ENCODE results near the gene FAM131A. TPM values are rescaled to one million over a fixed set of nuclear protein-coding genes. Genes with fewer than 3 reads are reported as not detected.

Gene FAM131A
- total and polyA plus RNA-seq, 9 of the 15 experiments (the other 6 are each of a cell fraction or from before 2014, with no cell fraction given): 0.48 to 11.1 (median 4.3) TPM

DNA sequence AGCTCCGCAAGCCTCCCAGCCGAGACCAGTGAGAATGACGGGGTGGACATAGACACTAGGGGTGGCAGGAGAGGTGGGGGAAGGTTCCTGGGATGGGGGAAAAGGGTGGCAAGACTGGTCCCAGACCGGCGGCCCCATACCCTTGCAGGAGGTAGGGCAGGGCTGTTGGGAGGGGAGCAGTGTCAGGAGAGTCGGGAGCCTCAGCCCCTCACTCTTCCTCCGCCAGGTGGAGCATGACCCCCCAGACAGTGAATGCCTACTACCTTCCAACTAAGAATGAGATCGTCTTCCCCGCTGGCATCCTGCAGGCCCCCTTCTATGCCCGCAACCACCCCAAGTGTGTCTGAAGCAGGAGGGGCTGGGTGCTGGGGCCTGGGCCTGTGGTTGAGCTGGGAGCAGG lies 47.1 kb upstream of the FAM131A start:
- Histone ChIP-seq H3K4me1 (replicated peaks in 1 of 2; ENCODE audit: control insufficient read depth in 2 of 2, insufficient read depth in 2 of 2, low read length in 2 of 2) (peaks cover 0 to 12% of the 10 kb centered on the region in 2 experiments; a peak in 2 of 5 replicates), H3K36me3 (ENCODE audit: control insufficient read depth, insufficient read depth, low read length) (no peaks in the 10 kb centered on the region), H3K9me1 (ENCODE audit: control insufficient read depth, insufficient read depth, low read length) (no peaks in the 10 kb centered on the region), H3K9me3 (replicated peaks; ENCODE audit: control insufficient read depth, insufficient read depth, low read depth, low read length) (no peaks in the 10 kb centered on the region), H4K20me1 (replicated peaks; ENCODE audit: control insufficient read depth, insufficient read depth, low read length) (peaks cover 5% of the 10 kb centered on the region; the same call in 1 of the 2 replicates), H3K9ac (ENCODE audit: insufficient read depth in 1 of 2, low read depth in 2 of 2, low read length in 2 of 2) (0 out of 4 replicates have a peak overlapping the region, but pooled peaks of 1 of the 2 experiments have one; percentile 19), H3K4me3 (no peak overlapping the region), H3K27me3 (ENCODE audit: control insufficient read depth in 2 of 2, insufficient read depth in 2 of 2, low read length in 2 of 2) (peaks cover 22 to 40% of the 10 kb centered on the region in 2 experiments), H2AFZ (ENCODE audit: low read depth, low read length) (no peak overlapping the region), H3K27ac (ENCODE audit: extremely low read depth, low read depth, low read length) (no peak overlapping the region), H3K4me2 (ENCODE audit: insufficient read depth, low read length) (no peak overlapping the region), H3K79me2 (ENCODE audit: control insufficient read depth, insufficient read depth, low read length) (no peaks in the 10 kb centered on the region)
- DNase-seq (ENCODE audit: extremely low read depth in 1 of 4, low spot score in 3 of 4) (no peak), FAIRE-seq (no peak), ATAC-seq (no peak)
- BruUV-seq (replicated peaks): no TSS peak
- WGBS (ENCODE audit: insufficient coverage, low coverage, missing lambda C conversion rate): 45% methylated on average over 10 of the region's 10 CpGs
- CTCF ChIA-PET (ENCODE audit: low intra/inter-chr PET ratio): interaction anchor here (1.0 kb wide), 1 partner anchor 40 kb away, joined by 8 read pairs; the partner anchor contains the start of gene EEF1AKMT4
- in situ Hi-C loops (cut with MboI) (no loop called here), intact Hi-C loops (cut with micrococcal nuclease) (no loop called here)
- POLR2A ChIA-PET: interaction anchor here (0.6 kb wide), 1 partner anchor 406 kb away, joined by 5 read pairs; the partner anchor contains the start of gene PARL
- TF ChIP-seq ZSCAN29 (IDR thresholded peaks at IDR 0.05) (no peak), ELF2 (CRISPR knock-in tag; IDR thresholded peaks at IDR 0.05) (no peak), HDAC8 (tag; IDR thresholded peaks at IDR 0.05) (no peak), CSDE1 (IDR thresholded peaks at IDR 0.05) (no peak), CREBBP (IDR thresholded peaks at IDR 0.05; ENCODE audit: low read depth, low read length) (no peak), SMC3 (conservative IDR thresholded peaks at IDR 0.05; ENCODE audit: insufficient read depth, low read depth, low read length) (no peak), ARID4B (CRISPR knock-in tag; IDR thresholded peaks at IDR 0.05) (no peak), KDM5B (IDR thresholded peaks at IDR 0.05; ENCODE audit: insufficient replicate concordance, low read depth, low read length) (no peak), ZNF507 (tag; conservative IDR thresholded peaks at IDR 0.05) (no peak), ZBTB34 (CRISPR knock-in tag; IDR thresholded peaks at IDR 0.05) (no peak), BRF2 (IDR thresholded peaks at IDR 0.05; ENCODE audit: borderline replicate concordance, insufficient read depth, insufficient read length) (no peak), ZC3H4 (CRISPR knock-in tag; IDR thresholded peaks at IDR 0.05; ENCODE audit: borderline replicate concordance) (no peak)
